A673 (cell line): Measurements from ENCODE around the gene NCOA3.
"Not testable (repeated sequence)": the region's sequence is repeated elsewhere in the genome, so short reads cannot be mapped to it uniquely, and the experiment has no call there.

Experiments used
- EZH2 ChIP-seq: fragments of 200-600 bp; sonication (generic); IDR thresholded peaks from 2 replicates; pipeline ENCODE4 v1.6.1; 2017; ENCODE audit warnings: borderline replicate concordance, low read depth, mild to moderate bottlenecking, mixed read lengths, antibody characterized with exemption, low read length; ENCODE audit not compliant: poor library complexity, severe bottlenecking
- TF ChIP-seq, protein P1 (sequence below): fragments of 300-800, 200-600 bp; sonication (generic); conservative IDR thresholded peaks from 2 replicates; pipeline ENCODE4 v1.5.1; 2017; ENCODE audit warnings: low read depth, mild to moderate bottlenecking, antibody characterized with exemption, low read length, moderate library complexity, mixed read lengths

DNA sequence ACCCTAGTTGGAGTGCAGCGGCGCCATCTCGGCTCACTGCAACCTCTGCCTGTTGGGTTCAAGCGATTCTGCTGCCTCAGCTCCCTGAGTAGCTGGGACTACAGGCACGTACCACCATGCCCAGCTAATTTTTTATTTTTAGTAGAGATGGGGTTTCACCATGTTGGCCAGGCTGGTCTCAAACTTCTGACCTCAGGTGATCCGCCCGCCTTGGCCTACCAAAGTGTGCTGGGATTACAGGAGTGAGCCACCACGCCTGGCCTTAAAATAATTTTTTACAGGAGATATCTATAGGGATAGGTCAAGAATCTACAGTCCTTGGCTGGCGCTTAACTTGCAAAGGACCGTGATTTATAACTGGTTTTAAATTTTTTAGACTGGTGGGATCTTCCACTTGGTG is 93.5 kb downstream of the NCOA3 start:
- TF ChIP-seq, protein P1, sequence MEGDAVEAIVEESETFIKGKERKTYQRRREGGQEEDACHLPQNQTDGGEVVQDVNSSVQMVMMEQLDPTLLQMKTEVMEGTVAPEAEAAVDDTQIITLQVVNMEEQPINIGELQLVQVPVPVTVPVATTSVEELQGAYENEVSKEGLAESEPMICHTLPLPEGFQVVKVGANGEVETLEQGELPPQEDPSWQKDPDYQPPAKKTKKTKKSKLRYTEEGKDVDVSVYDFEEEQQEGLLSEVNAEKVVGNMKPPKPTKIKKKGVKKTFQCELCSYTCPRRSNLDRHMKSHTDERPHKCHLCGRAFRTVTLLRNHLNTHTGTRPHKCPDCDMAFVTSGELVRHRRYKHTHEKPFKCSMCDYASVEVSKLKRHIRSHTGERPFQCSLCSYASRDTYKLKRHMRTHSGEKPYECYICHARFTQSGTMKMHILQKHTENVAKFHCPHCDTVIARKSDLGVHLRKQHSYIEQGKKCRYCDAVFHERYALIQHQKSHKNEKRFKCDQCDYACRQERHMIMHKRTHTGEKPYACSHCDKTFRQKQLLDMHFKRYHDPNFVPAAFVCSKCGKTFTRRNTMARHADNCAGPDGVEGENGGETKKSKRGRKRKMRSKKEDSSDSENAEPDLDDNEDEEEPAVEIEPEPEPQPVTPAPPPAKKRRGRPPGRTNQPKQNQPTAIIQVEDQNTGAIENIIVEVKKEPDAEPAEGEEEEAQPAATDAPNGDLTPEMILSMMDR: not testable (repeated sequence)
- TF ChIP-seq EZH2: not testable (repeated sequence)
